Measurements from ENCODE around the gene CTDP1.

The CTDP1 gene

DNA sequence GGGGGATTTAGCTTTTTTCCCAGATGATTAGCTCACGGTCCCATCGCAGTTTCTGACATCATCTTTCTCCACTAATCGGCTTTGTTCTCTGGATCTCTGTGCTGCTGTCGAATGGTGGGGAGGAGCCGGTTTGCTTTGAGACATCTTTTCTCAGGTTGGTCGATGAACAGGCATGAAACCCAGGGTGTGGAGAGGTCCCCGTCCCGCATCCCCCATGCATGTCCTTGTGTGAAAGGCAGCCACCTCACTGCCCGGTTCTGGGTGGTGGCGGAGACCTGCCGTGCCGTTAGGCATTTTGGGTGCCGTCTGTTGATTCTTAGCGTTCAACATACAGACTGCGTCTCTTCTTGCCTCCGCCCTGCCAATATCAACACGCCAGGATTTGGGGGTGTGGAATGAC is 57.8 kb downstream of the CTDP1 start:
- Histone ChIP-seq H3K27ac (ENCODE audit: low read length, poor library complexity, severe bottlenecking) (no peak overlapping the region), H2AFZ (ENCODE audit: low read depth, low read length) (no peak overlapping the region), H3K9ac (ENCODE audit: low read length) (no peak overlapping the region), H3K23ac (ENCODE audit: low read length in 2 of 2) (no peak overlapping the region), H4K8ac (ENCODE audit: low read length) (no peak overlapping the region), H2BK5ac (ENCODE audit: low read depth, low read length, poor library complexity, severe bottlenecking) (no peak overlapping the region), H2BK15ac (ENCODE audit: low read depth, poor library complexity, severe bottlenecking) (no peak overlapping the region), H3K14ac (ENCODE audit: low read length in 2 of 2) (no peak overlapping the region), H3K4me3 (ENCODE audit: insufficient read depth in 1 of 2, low read depth in 1 of 2, low read length in 2 of 2) (peak overlapping the region in 1 of 2 experiments; percentile 33), H3K36me3 (ENCODE audit: control insufficient read depth in 1 of 2, insufficient read depth in 2 of 2, low read depth in 1 of 2, low read length in 2 of 2) (peaks cover 89 to 94% of the 10 kb centered on the region in 2 experiments), H4K91ac (ENCODE audit: low read length) (no peak overlapping the region), H3K9me3 (ENCODE audit: control insufficient read depth, low read length) (peaks cover 79% of the 10 kb centered on the region), H2AK5ac (ENCODE audit: low read length, severe bottlenecking) (no peak overlapping the region), H2BK120ac (ENCODE audit: low read depth, low read length) (no peak overlapping the region), H3K27me3 (ENCODE audit: control insufficient read depth in 1 of 2, insufficient read depth in 1 of 2, low read length in 2 of 2) (no peaks in the 10 kb centered on the region), H3K4me1 (ENCODE audit: control insufficient read depth, insufficient read depth, low read depth, low read length) (no peaks in the 10 kb centered on the region), H2BK12ac (ENCODE audit: low read length in 2 of 2) (no peak overlapping the region), H3K79me1 (replicated peaks; ENCODE audit: low read length, poor library complexity, severe bottlenecking) (peaks cover 49% of the 10 kb centered on the region), H3K4ac (ENCODE audit: low read depth in 1 of 2, low read length in 2 of 2) (no peak overlapping the region), H3K18ac (ENCODE audit: low read depth in 1 of 2, low read length in 2 of 2) (no peak overlapping the region), H3K4me2 (ENCODE audit: low read length, poor library complexity, severe bottlenecking) (no peak overlapping the region)
- 98% methylated on average over 17 of the region's 17 CpGs for WGBS
- DNase-seq: no peak

- Histone ChIP-seq H3K4me3 (ENCODE audit: insufficient read depth in 1 of 2, low read depth in 1 of 2, low read length in 2 of 2) (no peak overlapping the region), H3K36me3 (ENCODE audit: control insufficient read depth in 1 of 2, insufficient read depth in 2 of 2, low read depth in 1 of 2, low read length in 2 of 2) (peaks cover 88 to 94% of the 10 kb centered on the region in 2 experiments), H3K27me3 (ENCODE audit: control insufficient read depth in 1 of 2, insufficient read depth in 1 of 2, low read length in 2 of 2) (no peaks in the 10 kb centered on the region), H2AFZ (ENCODE audit: low read depth, low read length) (no peak overlapping the region), H3K79me1 (replicated peaks; ENCODE audit: low read length, poor library complexity, severe bottlenecking) (peaks cover 45% of the 10 kb centered on the region), H2BK5ac (ENCODE audit: low read depth, low read length, poor library complexity, severe bottlenecking) (no peak overlapping the region), H3K27ac (ENCODE audit: low read length, poor library complexity, severe bottlenecking) (no peak overlapping the region), H2AK5ac (ENCODE audit: low read length, severe bottlenecking) (no peak overlapping the region), H4K91ac (ENCODE audit: low read length) (no peak overlapping the region), H3K4me2 (ENCODE audit: low read length, poor library complexity, severe bottlenecking) (no peak overlapping the region), H2BK15ac (ENCODE audit: low read depth, poor library complexity, severe bottlenecking) (no peak overlapping the region), H3K9ac (ENCODE audit: low read length) (no peak overlapping the region), H3K9me3 (ENCODE audit: control insufficient read depth, low read length) (peaks cover 73% of the 10 kb centered on the region), H2BK120ac (ENCODE audit: low read depth, low read length) (no peak overlapping the region), H2BK12ac (ENCODE audit: low read length in 2 of 2) (no peak overlapping the region), H3K18ac (ENCODE audit: low read depth in 1 of 2, low read length in 2 of 2) (no peak overlapping the region), H4K8ac (ENCODE audit: low read length) (no peak overlapping the region), H3K14ac (ENCODE audit: low read length in 2 of 2) (no peak overlapping the region), H3K4ac (ENCODE audit: low read depth in 1 of 2, low read length in 2 of 2) (no peak overlapping the region), H3K4me1 (ENCODE audit: control insufficient read depth, insufficient read depth, low read depth, low read length) (no peaks in the 10 kb centered on the region), H3K23ac (ENCODE audit: low read length in 2 of 2) (no peak overlapping the region)
- DNase-seq: no peak
- WGBS: 98% methylated on average over 20 of the region's 20 CpGs
Measured at GRCh38 chr18:79738041-79738461, 58.4 kb downstream of the CTDP1 start.

- Histone ChIP-seq H2BK5ac (ENCODE audit: low read depth, low read length, poor library complexity, severe bottlenecking) (no peak overlapping the region), H3K27me3 (ENCODE audit: control insufficient read depth in 1 of 2, insufficient read depth in 1 of 2, low read length in 2 of 2) (no peaks in the 10 kb centered on the region), H3K27ac (ENCODE audit: low read length, poor library complexity, severe bottlenecking) (no peak overlapping the region), H3K14ac (ENCODE audit: low read length in 2 of 2) (no peak overlapping the region), H3K4ac (ENCODE audit: low read depth in 1 of 2, low read length in 2 of 2) (no peak overlapping the region), H4K91ac (ENCODE audit: low read length) (no peak overlapping the region), H2BK120ac (ENCODE audit: low read depth, low read length) (no peak overlapping the region), H2BK12ac (ENCODE audit: low read length in 2 of 2) (no peak overlapping the region), H3K18ac (ENCODE audit: low read depth in 1 of 2, low read length in 2 of 2) (no peak overlapping the region), H3K4me3 (ENCODE audit: insufficient read depth in 1 of 2, low read depth in 1 of 2, low read length in 2 of 2) (no peak overlapping the region), H3K9me3 (ENCODE audit: control insufficient read depth, low read length) (peaks cover 65% of the 10 kb centered on the region), H4K8ac (ENCODE audit: low read length) (no peak overlapping the region), H2BK15ac (ENCODE audit: low read depth, poor library complexity, severe bottlenecking) (no peak overlapping the region), H3K9ac (ENCODE audit: low read length) (no peak overlapping the region), H3K4me1 (ENCODE audit: control insufficient read depth, insufficient read depth, low read depth, low read length) (no peaks in the 10 kb centered on the region), H2AK5ac (ENCODE audit: low read length, severe bottlenecking) (no peak overlapping the region), H3K4me2 (ENCODE audit: low read length, poor library complexity, severe bottlenecking) (no peak overlapping the region), H3K23ac (ENCODE audit: low read length in 2 of 2) (no peak overlapping the region), H3K36me3 (ENCODE audit: control insufficient read depth in 1 of 2, insufficient read depth in 2 of 2, low read depth in 1 of 2, low read length in 2 of 2) (peaks cover 89 to 92% of the 10 kb centered on the region in 2 experiments), H2AFZ (ENCODE audit: low read depth, low read length) (no peak overlapping the region), H3K79me1 (replicated peaks; ENCODE audit: low read length, poor library complexity, severe bottlenecking) (peaks cover 43% of the 10 kb centered on the region)
- WGBS: 97% methylated on average over 21 of the region's 21 CpGs
- DNase-seq: no peak
Measured at GRCh38 chr18:79738581-79739439, 59.2 kb downstream of the CTDP1 start.

DNA sequence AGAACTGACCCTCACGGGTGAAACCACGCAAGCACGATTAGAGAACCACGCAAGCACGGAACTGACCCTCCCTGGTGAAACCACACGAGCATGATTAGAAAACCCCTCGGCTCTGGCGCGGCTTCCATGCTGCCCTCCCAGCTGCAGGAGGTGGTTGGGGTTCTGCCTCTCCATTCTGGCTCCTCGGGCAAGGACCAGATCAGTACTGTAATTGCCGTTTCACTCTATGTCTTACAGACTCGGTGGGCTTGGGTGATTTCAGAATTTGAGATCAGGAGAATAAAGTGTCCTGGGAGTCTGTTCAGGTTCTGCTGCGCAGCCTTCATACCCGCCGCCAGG is 59.8 kb downstream of the CTDP1 start:
- WGBS: 99% methylated on average over 15 of the region's 15 CpGs
- no peak overlapping the region for H2BK15ac ChIP-seq (ENCODE audit: low read depth, poor library complexity, severe bottlenecking)

More for the DNA sequence above, 59.8 kb downstream of the CTDP1 start:
- H4K91ac ChIP-seq (ENCODE audit: low read length): no peak overlapping the region
- H3K18ac ChIP-seq (ENCODE audit: low read depth in 1 of 2, low read length in 2 of 2): no peak overlapping the region
- H2BK120ac ChIP-seq (ENCODE audit: low read depth, low read length): no peak overlapping the region
- no peak overlapping the region for H3K9ac ChIP-seq (ENCODE audit: low read length)
- no peak overlapping the region for H3K27ac ChIP-seq (ENCODE audit: low read length, poor library complexity, severe bottlenecking)
- H3K4me2 ChIP-seq (ENCODE audit: low read length, poor library complexity, severe bottlenecking): no peak overlapping the region
- no peak overlapping the region for H3K4ac ChIP-seq (ENCODE audit: low read depth in 1 of 2, low read length in 2 of 2)
- H2BK5ac ChIP-seq (ENCODE audit: low read depth, low read length, poor library complexity, severe bottlenecking): no peak overlapping the region
- H3K14ac ChIP-seq (ENCODE audit: low read length in 2 of 2): no peak overlapping the region
- H3K4me1 ChIP-seq (ENCODE audit: control insufficient read depth, insufficient read depth, low read depth, low read length): no peaks in the 10 kb centered on the region
- H3K4me3 ChIP-seq (ENCODE audit: insufficient read depth in 1 of 2, low read depth in 1 of 2, low read length in 2 of 2): peak overlapping the region in 1 of 2 experiments; percentile 32
- H2AK5ac ChIP-seq (ENCODE audit: low read length, severe bottlenecking): no peak overlapping the region
- H3K9me3 ChIP-seq (ENCODE audit: control insufficient read depth, low read length): peaks cover 59% of the 10 kb centered on the region
- no peak overlapping the region for H3K23ac ChIP-seq (ENCODE audit: low read length in 2 of 2)
- no peak overlapping the region for H2BK12ac ChIP-seq (ENCODE audit: low read length in 2 of 2)
- H3K36me3 ChIP-seq (ENCODE audit: control insufficient read depth in 1 of 2, insufficient read depth in 2 of 2, low read depth in 1 of 2, low read length in 2 of 2): peaks cover 87 to 90% of the 10 kb centered on the region in 2 experiments
- no peaks in the 10 kb centered on the region for H3K27me3 ChIP-seq (ENCODE audit: control insufficient read depth in 1 of 2, insufficient read depth in 1 of 2, low read length in 2 of 2)
- H4K8ac ChIP-seq (ENCODE audit: low read length): no peak overlapping the region
- H3K79me1 ChIP-seq (replicated peaks; ENCODE audit: low read length, poor library complexity, severe bottlenecking): peaks cover 38% of the 10 kb centered on the region
- no peak for DNase-seq
- no peak overlapping the region for H2AFZ ChIP-seq (ENCODE audit: low read depth, low read length)

All from mesenchymal stem cell (in vitro differentiated cells and primary cell).